Astrocyte (in vitro differentiated cells and primary cell): ENCODE results near the gene GRB2. TPM values are rescaled to one million over a fixed set of nuclear protein-coding genes. Genes with fewer than 3 reads are reported as not detected.
"Not testable (repeated sequence)": the region's sequence is repeated elsewhere in the genome, so short reads cannot be mapped to it uniquely, and the experiment has no call there.

Experiments used
- DNase-seq: peaks from one replicate; pipeline ENCODE4 v3.0.0-alpha.2; 2010; ENCODE audit warnings: low read depth
- FAIRE-seq: peaks from 2 replicates; lab custom pipeline; 2011; peaks lifted over from hg19 to GRCh38; lab: Jason Lieb, UNC
- H2AFZ ChIP-seq: 2 replicates; pipeline ENCODE4 v1.6.0; 2012; ENCODE audit warnings: low read depth, low read length, inconsistent platforms
- H3K27ac ChIP-seq: 2 replicates; pipeline ENCODE4 v1.5.1; 2011; ENCODE audit warnings: low read depth, low read length, inconsistent platforms
- H3K27me3 ChIP-seq: 2 replicates; pipeline ENCODE4 v1.6.0; 2011; ENCODE audit warnings: low read length, inconsistent platforms; ENCODE audit not compliant: insufficient read depth
- H3K36me3 ChIP-seq: 2 replicates; pipeline ENCODE4 v1.5.1; 2011; ENCODE audit warnings: low read length, inconsistent platforms; ENCODE audit not compliant: insufficient read depth
- H3K4me1 ChIP-seq: 2 replicates; pipeline ENCODE4 v1.5.1; 2011; ENCODE audit warnings: low read length, inconsistent platforms; ENCODE audit not compliant: insufficient read depth
- H3K4me2 ChIP-seq: 2 replicates; pipeline ENCODE4 v1.6.0; 2012; ENCODE audit warnings: low read length, inconsistent platforms
- H3K4me3 ChIP-seq: 2 replicates; pipeline ENCODE4 v1.5.1; 2011; ENCODE audit warnings: low read depth, mild to moderate bottlenecking, low read length, inconsistent platforms; ENCODE audit not compliant: insufficient read depth
- H3K79me2 ChIP-seq: 2 replicates; pipeline ENCODE4 v1.6.0; 2012; ENCODE audit warnings: mild to moderate bottlenecking, low read length, inconsistent platforms; ENCODE audit not compliant: insufficient read depth
- H3K9ac ChIP-seq: 2 replicates; pipeline ENCODE4 v1.6.0; 2012; ENCODE audit warnings: mild to moderate bottlenecking, low read length, inconsistent platforms
- H3K9me3 ChIP-seq: 2 replicates; pipeline ENCODE4 v1.5.1; 2012; ENCODE audit warnings: low read depth, mild to moderate bottlenecking, low read length, inconsistent platforms; ENCODE audit not compliant: insufficient read depth
- H4K20me1 ChIP-seq: 2 replicates; pipeline ENCODE4 v1.6.0; 2012; ENCODE audit warnings: low read length, inconsistent platforms; ENCODE audit not compliant: insufficient read depth
- H3K27ac Mint-ChIP-seq: one replicate; pipeline ENCODE4 v1.8.0; 2021; ENCODE audit warnings: mild to moderate bottlenecking, mixed read lengths; ENCODE audit not compliant: unreplicated experiment
- H3K27me3 Mint-ChIP-seq: one replicate; pipeline ENCODE4 v1.8.0; 2021; ENCODE audit warnings: low read depth, mixed read lengths; ENCODE audit not compliant: unreplicated experiment
- H3K36me3 Mint-ChIP-seq: one replicate; pipeline ENCODE4 v1.8.0; 2021; ENCODE audit warnings: low read depth, mixed read lengths; ENCODE audit not compliant: unreplicated experiment
- H3K4me1 Mint-ChIP-seq: one replicate; pipeline ENCODE4 v1.8.0; 2021; ENCODE audit warnings: low read depth, mixed read lengths; ENCODE audit not compliant: unreplicated experiment
- H3K4me3 Mint-ChIP-seq: one replicate; pipeline ENCODE4 v1.8.0; 2021; ENCODE audit warnings: mild to moderate bottlenecking, moderate library complexity, mixed read lengths; ENCODE audit not compliant: unreplicated experiment
- H3K9me3 Mint-ChIP-seq: one replicate; pipeline ENCODE4 v1.8.0; 2021; ENCODE audit warnings: mild to moderate bottlenecking, mixed read lengths; ENCODE audit not compliant: unreplicated experiment
- CTCF ChIP-seq: IDR thresholded peaks from 2 replicates; pipeline ENCODE4 v1.5.1; 2011; ENCODE audit warnings: low read depth, mild to moderate bottlenecking, inconsistent platforms, low read length, moderate library complexity; ENCODE audit not compliant: insufficient read depth
- EZH2 ChIP-seq: IDR thresholded peaks from 2 replicates; pipeline ENCODE4 v1.6.1; 2012; ENCODE audit warnings: mild to moderate bottlenecking, low read length, inconsistent platforms; ENCODE audit not compliant: insufficient read depth
- total RNA-seq: library from RNA; stranded (reverse); gene quantifications from 2 replicates; pipeline ENCODE4 v1.2.1, GENCODE V29; 2021

Gene GRB2
- total RNA-seq, 1 donor from 2014 or later = 168 TPM

GRCh38 chr17:75383842-75384195 is 21.7 kb downstream of the GRB2 start:
- no peak overlapping the region for H3K9ac ChIP-seq

GRCh38 chr17:75380750-75381149 is 24.7 kb downstream of the GRB2 start:
- no peak overlapping the region for H3K4me3 Mint-ChIP-seq
- Histone ChIP-seq H3K9ac (no peak overlapping the region), H3K4me2 (no peak overlapping the region), H3K27me3 (no peaks in the 10 kb centered on the region), H3K9me3 (no peaks in the 10 kb centered on the region), H4K20me1 (peaks cover 88% of the 10 kb centered on the region), H3K4me3 (no peak overlapping the region), H3K27ac (no peak overlapping the region), H3K36me3 (peaks cover 3% of the 10 kb centered on the region), H2AFZ (no peak overlapping the region), H3K79me2 (peaks cover 94% of the 10 kb centered on the region), H3K4me1 (no peaks in the 10 kb centered on the region)
- no peak for FAIRE-seq
- DNase-seq = no peak
- no peaks in the 10 kb centered on the region for H3K9me3 Mint-ChIP-seq
- no peak for TF ChIP-seq EZH2
- TF ChIP-seq CTCF = no peak
- no peaks in the 10 kb centered on the region for H3K4me1 Mint-ChIP-seq
- H3K36me3 Mint-ChIP-seq = peaks cover 4% of the 10 kb centered on the region
- no peaks in the 10 kb centered on the region for H3K27me3 Mint-ChIP-seq
- no peak overlapping the region for H3K27ac Mint-ChIP-seq

More at GRCh38 chr17:75383842-75384195, 21.7 kb downstream of the GRB2 start:
- DNase-seq = no peak
- no peak overlapping the region for H3K4me3 Mint-ChIP-seq
- Histone ChIP-seq H4K20me1 (peaks cover 90% of the 10 kb centered on the region), H3K27ac (no peak overlapping the region), H3K4me1 (no peaks in the 10 kb centered on the region), H3K36me3 (no peaks in the 10 kb centered on the region), H2AFZ (no peak overlapping the region), H3K9me3 (no peaks in the 10 kb centered on the region), H3K4me2 (no peak overlapping the region), H3K27me3 (no peaks in the 10 kb centered on the region), H3K4me3 (no peak overlapping the region), H3K79me2 (peaks cover 99% of the 10 kb centered on the region)
- peak overlapping the region; percentile 10 for H3K27ac Mint-ChIP-seq
- H3K27me3 Mint-ChIP-seq = no peaks in the 10 kb centered on the region
- no peaks in the 10 kb centered on the region for H3K9me3 Mint-ChIP-seq
- FAIRE-seq = no peak
- no peaks in the 10 kb centered on the region for H3K4me1 Mint-ChIP-seq
- TF ChIP-seq CTCF (no peak), EZH2 (no peak)
- peaks cover 5% of the 10 kb centered on the region for H3K36me3 Mint-ChIP-seq

GRCh38 chr17:75380315-75380714 is 25.2 kb downstream of the GRB2 start:
- no peak for FAIRE-seq
- Histone ChIP-seq H3K27me3 (no peaks in the 10 kb centered on the region), H3K4me3 (no peak overlapping the region), H3K9ac (no peak overlapping the region), H4K20me1 (peaks cover 86% of the 10 kb centered on the region), H3K9me3 (no peaks in the 10 kb centered on the region), H3K4me2 (no peak overlapping the region), H3K79me2 (peaks cover 93% of the 10 kb centered on the region), H3K36me3 (peaks cover 4% of the 10 kb centered on the region), H2AFZ (no peak overlapping the region), H3K27ac (no peak overlapping the region), H3K4me1 (no peaks in the 10 kb centered on the region)
- Mint-ChIP-seq H3K36me3 (peaks cover 5% of the 10 kb centered on the region), H3K27ac (no peak overlapping the region), H3K27me3 (no peaks in the 10 kb centered on the region), H3K9me3 (no peaks in the 10 kb centered on the region), H3K4me3 (no peak overlapping the region), H3K4me1 (no peaks in the 10 kb centered on the region)
- TF ChIP-seq CTCF (no peak), EZH2 (no peak)
- DNase-seq = no peak

- FAIRE-seq, H2AFZ ChIP-seq, H3K4me1 Mint-ChIP-seq, H3K27me3 ChIP-seq, H3K9me3 Mint-ChIP-seq, H3K27me3 Mint-ChIP-seq, H3K4me1 ChIP-seq, H3K4me3 ChIP-seq, H3K27ac Mint-ChIP-seq, H3K4me3 Mint-ChIP-seq, H3K4me2 ChIP-seq, H3K9ac ChIP-seq, H3K27ac ChIP-seq, H3K9me3 ChIP-seq, H3K36me3 ChIP-seq, H3K36me3 Mint-ChIP-seq, DNase-seq: not testable (repeated sequence)
- Histone ChIP-seq H3K79me2 (peaks cover 93% of the 10 kb centered on the region), H4K20me1 (peaks cover 86% of the 10 kb centered on the region)
Measured at GRCh38 chr17:75379426-75379825, 26.1 kb downstream of the GRB2 start.
